Adrenal gland (tissue), 12 donors: ENCODE measurements around the gene MAP4K1. TPM values are rescaled to one million over a fixed set of nuclear protein-coding genes. Genes with fewer than 3 reads are reported as not detected.
A peak's percentile ranks its signal among the peaks of the same experiment; 100 is the strongest.

Experiments
- DNase-seq, 7 donors: peaks; one replicate each; pipeline ENCODE4 v3.0.0-alpha.2; 2019 to 2020
- H3K27ac ChIP-seq, 5 donors: fragments of 200-600 bp; sonication (generic) in 4 of 5; 1 replicate in 3 of 5; 2 replicates in 2 of 5; pipeline versions ENCODE4 v1.5.1 to v1.8.0; 2016 to 2020; ENCODE audit warnings: mild to moderate bottlenecking in 1 of 5
- H3K27me3 ChIP-seq: fragments of 200-600 bp; 2 replicates; pipeline ENCODE4 v1.8.0; 2021
- H3K36me3 ChIP-seq, 2 donors: fragments of 200-600 bp; replicated peaks in 1 of 2; 1 replicate in 1 of 2; 2 replicates in 1 of 2; pipeline versions ENCODE4 v1.5.1 to v1.8.0; 2018 to 2022
- H3K4me1 ChIP-seq, 2 donors: fragments of 200-600 bp; replicated peaks in 1 of 2; 1 replicate in 1 of 2; 2 replicates in 1 of 2; pipeline versions ENCODE4 v1.5.1 to v1.8.0; 2018 to 2021
- H3K4me3 ChIP-seq, 4 donors: fragments of 200-600 bp; sonication (generic) in 3 of 4; one replicate each; pipeline ENCODE4 v1.5.1; 2016 to 2018
- H3K9me3 ChIP-seq, 3 donors: fragments of 200-600 bp; sonication (generic) in 1 of 3; replicated peaks in 1 of 3; 1 replicate in 2 of 3; 2 replicates in 1 of 3; pipeline versions ENCODE4 v1.5.1 to v1.8.0; 2016 to 2021
- POLR2A ChIP-seq, 2 donors: fragments of 450-650 bp; IDR thresholded peaks; one replicate each; pipeline ENCODE4 v1.6.1; 2017; ENCODE audit warnings: antibody characterized with exemption in 2 of 2, mild to moderate bottlenecking in 2 of 2, moderate library complexity in 1 of 2
- WGBS, 4 donors: extraction: QIAGEN DNeasy Blood & Tissue Kit in 2 of 4; methylation state at CpG; one replicate each; pipeline versions ENCODE4 v1.1.5 to v1.1.7; 2013 to 2017; 5-methylcytosine and 5-hydroxymethylcytosine counted together
- intact Hi-C, 2 donors: fragments of 100-400 bp; cut with DNase I; formaldehyde crosslinking; loops; one replicate each; pipeline versions ENCODE4 v1.14.1 to v1.15.0; 2022 to 2023
- polyA plus RNA-seq, 3 donors: library from polyadenylated mRNA; stranded (reverse); fragments of 200-250 nt in 2 of 3; fragments of 350-450 nt in 1 of 3; fragmentation: Illumina TruSeq in 1 of 3; extraction: RNeasy Lipid Tissue Mini Kit (QIAGEN cat#74804) in 1 of 3; gene quantifications; one replicate each; pipeline ENCODE4 v1.2.3, GENCODE V29; 2013 to 2014
- total RNA-seq, 9 donors: library from RNA; depleted of rRNA in 4 of 9; stranded (reverse); fragments of >200 nt in 4 of 9; fragments of 120-200 nt in 1 of 9; fragmentation: NEBNext Ultra II Directional in 1 of 9; extraction: Animal tissue kit (Norgen Biotek cat#: 25700) in 1 of 9; gene quantifications; one replicate each; pipeline versions ENCODE4 v1.1.0 to v1.2.4, GENCODE V29; 2013 to 2023
- TF ChIP-seq, protein P1 (sequence below), 6 experiments: fragments of 450-650 bp in 4 of 6; fragments of 200-600 bp in 2 of 6; sonication (generic) in 1 of 6; IDR thresholded peaks; 1 replicate in 5 of 6; 2 replicates in 1 of 6; pipeline versions ENCODE4 v1.5.1 to v1.8.0; 2016 to 2021; ENCODE audit warnings: antibody characterized with exemption in 6 of 6, mild to moderate bottlenecking in 2 of 6, moderate library complexity in 1 of 6
- donor health status: healthy with polysubstance abuse.
- donor health status: Bipolar disorder and iron deficiency.
- donor health status: DM: yes; HTN: yes; CAD: no.
- donor health status: DM: no; HTN: no; CAD: no.
- donor health status: DM: no; HTN: no; CAD: no.
- donor health status: DM: yes; HTN: yes; CAD: no.

Gene MAP4K1
- total and polyA plus RNA-seq, 12 donors, result 1.1 to 12.5 (median 4.1) TPM

DNA sequence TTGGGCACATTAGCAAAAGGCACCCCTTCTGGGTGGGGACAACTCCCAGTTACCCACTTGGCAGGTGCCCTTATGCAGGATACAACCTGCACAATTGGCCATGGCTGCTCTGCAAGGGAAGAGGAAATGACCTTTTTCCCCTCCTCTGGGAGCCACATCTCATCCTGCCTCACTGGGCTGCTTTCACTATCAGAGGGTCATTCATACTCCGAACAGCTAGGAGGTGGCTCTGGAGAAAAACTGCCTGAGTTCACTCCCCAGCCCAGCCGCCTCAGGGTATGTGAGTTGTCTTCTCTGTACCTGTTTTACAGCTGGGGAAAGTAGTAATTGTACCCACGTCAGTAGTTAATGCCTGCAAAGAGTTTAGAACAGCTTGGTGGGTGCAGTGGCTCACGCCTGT, 22.6 kb upstream of the MAP4K1 start:
- TF ChIP-seq, protein P1, sequence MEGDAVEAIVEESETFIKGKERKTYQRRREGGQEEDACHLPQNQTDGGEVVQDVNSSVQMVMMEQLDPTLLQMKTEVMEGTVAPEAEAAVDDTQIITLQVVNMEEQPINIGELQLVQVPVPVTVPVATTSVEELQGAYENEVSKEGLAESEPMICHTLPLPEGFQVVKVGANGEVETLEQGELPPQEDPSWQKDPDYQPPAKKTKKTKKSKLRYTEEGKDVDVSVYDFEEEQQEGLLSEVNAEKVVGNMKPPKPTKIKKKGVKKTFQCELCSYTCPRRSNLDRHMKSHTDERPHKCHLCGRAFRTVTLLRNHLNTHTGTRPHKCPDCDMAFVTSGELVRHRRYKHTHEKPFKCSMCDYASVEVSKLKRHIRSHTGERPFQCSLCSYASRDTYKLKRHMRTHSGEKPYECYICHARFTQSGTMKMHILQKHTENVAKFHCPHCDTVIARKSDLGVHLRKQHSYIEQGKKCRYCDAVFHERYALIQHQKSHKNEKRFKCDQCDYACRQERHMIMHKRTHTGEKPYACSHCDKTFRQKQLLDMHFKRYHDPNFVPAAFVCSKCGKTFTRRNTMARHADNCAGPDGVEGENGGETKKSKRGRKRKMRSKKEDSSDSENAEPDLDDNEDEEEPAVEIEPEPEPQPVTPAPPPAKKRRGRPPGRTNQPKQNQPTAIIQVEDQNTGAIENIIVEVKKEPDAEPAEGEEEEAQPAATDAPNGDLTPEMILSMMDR (IDR thresholded peaks at IDR 0.05), result no peak
- no peak for TF ChIP-seq POLR2A (IDR thresholded peaks at IDR 0.05)
- 74 to 89% (median 80%) methylated on average over 3 to 4 of the region's 4 CpGs; no CpG with 5 or more reads in 1 of the 4 donors for WGBS, 4 donors
- DNase-seq, result no peak
- Histone ChIP-seq H3K4me3 (no peak overlapping the region), H3K27me3 (no peaks in the 10 kb centered on the region), H3K36me3 (peaks cover 0 to 11% of the 10 kb centered on the region in 2 donors), H3K9me3 (no peaks in the 10 kb centered on the region), H3K27ac (peak overlapping the region in 1 of 5 donors; percentile 34), H3K4me1 (peaks cover 0 to 5% of the 10 kb centered on the region in 2 donors)
- intact Hi-C loops, result no loop called here

GRCh38 chr19:38639679-38640078, 21.9 kb upstream of the MAP4K1 start:
- WGBS, 4 donors, result 82 to 98% (median 83%) methylated on average over 2 of the region's 2 CpGs; no CpG with 5 or more reads in 1 of the 4 donors
- no peak overlapping the region for H3K4me3 ChIP-seq
- peaks cover 0 to 5% of the 10 kb centered on the region in 2 donors for H3K4me1 ChIP-seq
- H3K9me3 ChIP-seq, result no peaks in the 10 kb centered on the region
- DNase-seq, result no peak
- TF ChIP-seq POLR2A (IDR thresholded peaks at IDR 0.05), result no peak
- TF ChIP-seq, protein P1 (IDR thresholded peaks at IDR 0.05), result no peak
- intact Hi-C loops, result loop anchor here (5.0 to 10.0 kb wide), 5 partner anchors 95 to 275 kb away; partner anchors contain the start of genes FAM98C (in 2 of the 2) and CCER2 (in 1 of the 2)
- no peaks in the 10 kb centered on the region for H3K27me3 ChIP-seq
- H3K27ac ChIP-seq, result no peak overlapping the region
- H3K36me3 ChIP-seq, result peaks cover 0 to 15% of the 10 kb centered on the region in 2 donors

DNA sequence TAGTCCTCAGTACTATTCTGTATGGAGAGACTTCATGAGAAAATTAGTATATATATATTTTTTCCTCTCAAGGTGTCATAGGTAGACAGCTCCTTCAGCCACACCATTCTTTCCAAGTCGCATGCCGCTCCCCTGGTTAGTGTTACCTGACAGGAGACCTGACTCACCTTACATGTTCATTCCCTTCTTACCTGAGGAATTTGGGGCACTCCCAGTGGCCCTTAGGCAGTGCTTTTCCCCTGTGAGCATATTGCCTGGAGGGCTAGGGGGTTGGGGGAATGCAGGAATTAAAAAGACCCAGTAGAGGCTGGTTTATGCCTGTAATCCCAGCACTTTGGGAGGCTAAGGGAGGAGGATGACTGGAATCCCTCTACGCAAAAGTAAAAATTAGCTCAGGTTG, 20.7 kb upstream of the MAP4K1 start:
- H3K4me1 ChIP-seq, result peaks cover 0 to 5% of the 10 kb centered on the region in 2 donors
- WGBS, 4 donors, result 92 to 98% (median 98%) methylated on average over 3 of the region's 3 CpGs
- H3K4me3 ChIP-seq, result no peak overlapping the region
- no peak for TF ChIP-seq POLR2A (IDR thresholded peaks at IDR 0.05)
- TF ChIP-seq, protein P1 (IDR thresholded peaks at IDR 0.05), result no peak
- H3K27ac ChIP-seq, result no peak overlapping the region
- intact Hi-C loops, result loop anchor here (5.0 to 10.0 kb wide), 5 partner anchors 94 to 276 kb away; partner anchors contain the start of genes FAM98C (in 2 of the 2) and CCER2 (in 1 of the 2)
- H3K9me3 ChIP-seq, result no peaks in the 10 kb centered on the region
- H3K36me3 ChIP-seq, result peaks cover 0 to 20% of the 10 kb centered on the region in 2 donors
- DNase-seq, result no peak
- H3K27me3 ChIP-seq, result no peaks in the 10 kb centered on the region

DNA sequence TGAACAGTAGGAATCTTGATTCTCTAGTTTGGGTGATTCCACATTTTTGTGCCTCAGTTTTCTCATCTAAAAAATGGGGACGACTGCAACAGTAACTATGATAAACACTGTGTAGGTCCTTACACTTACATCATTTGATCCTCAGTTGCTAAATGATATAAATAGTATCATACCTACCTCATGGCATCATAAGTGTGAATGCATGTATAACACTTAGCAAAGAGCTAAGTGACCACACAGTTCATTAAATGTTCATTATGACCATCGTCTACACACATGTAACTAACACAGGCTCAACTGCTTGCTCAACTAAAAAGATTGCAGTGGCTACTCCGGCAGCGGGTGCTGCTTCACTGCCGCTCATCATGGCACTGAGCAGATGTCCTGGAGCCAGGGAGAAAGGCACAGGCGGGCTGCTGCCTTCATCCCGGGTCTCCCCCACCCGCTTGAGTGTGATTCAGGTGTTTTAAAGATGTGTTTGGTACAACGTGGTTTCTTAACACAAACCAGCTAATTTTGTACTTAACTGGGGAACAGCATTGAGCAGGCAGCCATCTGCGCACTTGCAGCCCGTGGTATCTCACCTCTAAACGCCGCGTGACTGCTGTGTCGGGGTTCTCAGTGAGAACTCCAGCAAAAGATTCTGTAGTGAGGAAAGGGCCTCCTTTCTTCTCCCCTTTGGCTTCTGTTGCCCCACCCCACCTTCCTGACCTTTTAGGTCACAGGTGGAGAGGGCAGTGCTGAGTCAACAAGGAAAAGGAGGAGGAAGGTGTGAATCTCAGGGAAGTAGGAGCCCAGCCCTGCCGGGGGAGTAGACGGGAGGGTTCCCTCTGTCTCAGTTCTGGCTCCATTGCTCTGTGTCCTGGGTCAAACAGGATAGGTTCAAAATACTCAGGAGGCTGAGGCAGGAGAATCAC, 18.0 kb upstream of the MAP4K1 start:
- H3K4me1 ChIP-seq, result peaks cover 0 to 5% of the 10 kb centered on the region in 2 donors
- H3K36me3 ChIP-seq, result peaks cover 0 to 44% of the 10 kb centered on the region in 2 donors
- no peaks in the 10 kb centered on the region for H3K9me3 ChIP-seq
- no peak for DNase-seq
- no peak overlapping the region for H3K27ac ChIP-seq
- no peak overlapping the region for H3K4me3 ChIP-seq
- intact Hi-C loops, result loop anchor here (5.0 to 10.0 kb wide), 5 partner anchors 91 to 279 kb away; partner anchors contain the start of genes FAM98C (in 2 of the 2) and CCER2 (in 1 of the 2)
- TF ChIP-seq, protein P1 (IDR thresholded peaks at IDR 0.05), result no peak
- no peak for TF ChIP-seq POLR2A (IDR thresholded peaks at IDR 0.05)
- WGBS, 4 donors, result 84 to 90% (median 88%) methylated on average over 16 to 17 of the region's 17 CpGs
- no peaks in the 10 kb centered on the region for H3K27me3 ChIP-seq
